ENCODE results near the gene GPT2.

GRCh38 chr16:46883690-46884512, at the start of gene GPT2:
- TF ChIP-seq CTCF (IDR thresholded peaks at IDR 0.05) (no peak), POLR2AphosphoS5 (IDR thresholded peaks at IDR 0.05; ENCODE audit: low read depth, low read length) (no peak)
